A549 (cell line): Measurements from ENCODE around the gene CCT5. TPM values are rescaled to one million over a fixed set of nuclear protein-coding genes. Genes with fewer than 3 reads are reported as not detected.

Source experiments
- ATAC-seq, 2 experiments: fragments of 200-7000 bp in 1 of 2; fragments of >200 bp in 1 of 2; cut with Nextera tagmentation in 1 of 2; cut with Tn5 transposase in 1 of 2; 3 replicates each; pipeline versions ENCODE4 v1.8.0 to v1.9.1; 2018 to 2020; ENCODE audit warnings: mild to moderate bottlenecking in 1 of 2, moderate library complexity in 1 of 2
- CTCF ChIA-PET: fragments of 300-600 bp; sonication (Branson Sonifier 250); formaldehyde crosslinking; extraction: SDS; loops from one replicate; lab custom pipeline; 2021; ENCODE audit warnings: antibody characterized with exemption, inconsistent platforms; lab: Yijun Ruan, JAX
- POLR2A ChIA-PET: fragments of 350-600 bp; formaldehyde crosslinking; extraction: SDS; loops from one replicate; lab custom pipeline; 2021; ENCODE audit warnings: antibody characterized with exemption, inconsistent platforms; lab: Yijun Ruan, JAX
- DNase-seq, 2 experiments: peaks; one replicate each; pipeline versions ENCODE4 v3.0.0 to v3.0.0-alpha.2; 2011 to 2016; ENCODE audit warnings: low read depth in 1 of 2, low spot score in 1 of 2
- FAIRE-seq: peaks from 2 replicates; lab custom pipeline; 2011; peaks lifted over from hg19 to GRCh38; lab: Jason Lieb, UNC
- H3K27ac ChIP-seq, 2 experiments: fragments of >200 bp; sonication (Bioruptor Twin); formaldehyde crosslinking; 3 replicates each; pipeline ENCODE4 v1.5.1; 2016 to 2017
- H3K4me1 ChIP-seq: fragments of >200 bp; sonication (Bioruptor Twin); formaldehyde crosslinking; 3 replicates; pipeline ENCODE4 v1.6.1; 2016
- H3K4me2 ChIP-seq: fragments of >200 bp; sonication (Bioruptor Twin); formaldehyde crosslinking; 3 replicates; pipeline ENCODE4 v1.6.1; 2016
- H3K4me3 ChIP-seq: fragments of >200 bp; sonication (Bioruptor Twin); formaldehyde crosslinking; 3 replicates; pipeline ENCODE4 v1.5.1; 2016
- H3K9me3 ChIP-seq: fragments of >200 bp; sonication (Bioruptor Twin); formaldehyde crosslinking; 3 replicates; pipeline ENCODE4 v1.6.1; 2016
- CHD4 ChIP-seq: fragments of 200-600 bp; sonication (generic); IDR thresholded peaks from 2 replicates; pipeline ENCODE4 v1.6.1; 2016; ENCODE audit warnings: antibody characterized with exemption, mild to moderate bottlenecking, borderline replicate concordance
- ESRRA ChIP-seq: fragments of 150-350 bp; IDR thresholded peaks from 2 replicates; pipeline ENCODE4 v1.6.1; 2014; ENCODE audit warnings: mild to moderate bottlenecking, low read length, borderline replicate concordance
- HEYL ChIP-seq: fragments of 250-450 bp; sonication (Bioruptor Pico); IDR thresholded peaks from 2 replicates; pipeline ENCODE4 v1.8.0; 2021; ENCODE audit warnings: mild to moderate bottlenecking, moderate library complexity
- MAZ ChIP-seq: fragments of 150-350 bp; IDR thresholded peaks from 2 replicates; pipeline ENCODE4 v1.6.1; 2014; ENCODE audit warnings: antibody characterized with exemption, low read depth, low read length, borderline replicate concordance
- NPAS2 ChIP-seq: fragments of 250-450 bp; sonication (Bioruptor Pico); IDR thresholded peaks from 2 replicates; pipeline ENCODE4 v1.8.0; 2022; ENCODE audit warnings: mild to moderate bottlenecking, moderate library complexity, borderline replicate concordance
- NR3C1 ChIP-seq: fragments of >200 bp; sonication (Bioruptor Twin); formaldehyde crosslinking; IDR thresholded peaks from 3 replicates; pipeline ENCODE4 v1.6.1; 2017
- RAD21 ChIP-seq, 2 experiments: fragments of >200 bp in 1 of 2; sonication (Bioruptor Twin) in 1 of 2; formaldehyde crosslinking in 1 of 2; IDR thresholded peaks in 1 of 2; conservative IDR thresholded peaks in 1 of 2; 2 replicates in 1 of 2; 3 replicates in 1 of 2; pipeline ENCODE4 v1.6.1; 2012 to 2018; ENCODE audit warnings: inconsistent platforms in 1 of 2
- RARB ChIP-seq: fragments of 250-450 bp; sonication (Bioruptor Pico); IDR thresholded peaks from 2 replicates; pipeline ENCODE4 v1.8.0; 2021; ENCODE audit warnings: mild to moderate bottlenecking, moderate library complexity
- RFX5 ChIP-seq: fragments of 450-650 bp; IDR thresholded peaks from 2 replicates; pipeline ENCODE4 v1.7.1; 2014; ENCODE audit warnings: antibody characterized with exemption, mild to moderate bottlenecking, moderate library complexity
- RNF2 ChIP-seq: fragments of 200-600 bp; sonication (generic); IDR thresholded peaks from 2 replicates; pipeline ENCODE4 v1.6.1; 2016; ENCODE audit warnings: low read depth, mild to moderate bottlenecking, antibody characterized with exemption, moderate library complexity, borderline replicate concordance
- SMC3 ChIP-seq: fragments of >200 bp; sonication (Bioruptor Twin); formaldehyde crosslinking; IDR thresholded peaks from 3 replicates; pipeline ENCODE4 v1.6.1; 2018; ENCODE audit warnings: inconsistent platforms
- SREBF2 ChIP-seq: fragments of 450-650 bp; IDR thresholded peaks from 2 replicates; pipeline ENCODE4 v1.6.1; 2014; ENCODE audit warnings: mild to moderate bottlenecking, moderate library complexity
- ZFP36 ChIP-seq: fragments of 450-650 bp; IDR thresholded peaks from 2 replicates; pipeline ENCODE4 v1.6.1; 2014; ENCODE audit warnings: borderline replicate concordance; ENCODE audit not compliant: partially characterized antibody
- ZNF302 ChIP-seq: fragments of 250-450 bp; sonication (Bioruptor Pico); IDR thresholded peaks from 2 replicates; pipeline ENCODE4 v1.9.0; 2021; ENCODE audit warnings: inconsistent platforms, mild to moderate bottlenecking, moderate library complexity
- ZSCAN20 ChIP-seq: fragments of 250-450 bp; sonication (Bioruptor Pico); IDR thresholded peaks from 2 replicates; pipeline ENCODE4 v1.8.0; 2022; ENCODE audit warnings: mild to moderate bottlenecking, moderate library complexity
- WGBS: methylation state at CpG from one replicate; pipeline ENCODE4 v1.1.6; 2017; ENCODE audit errors: missing lambda C conversion rate; 5-methylcytosine and 5-hydroxymethylcytosine counted together
- polyA plus RNA-seq, 4 experiments: library from polyadenylated mRNA; depleted of rRNA in 3 of 4; stranded (reverse); fragments of >200 nt; fragmentation: RNase III in 1 of 4; extraction: RNeasy Plus Mini Kit Qiagen cat#74134 plus additional on column Dnase treatment in 1 of 4; gene quantifications; 2 replicates in 3 of 4; 3 replicates in 1 of 4; pipeline ENCODE4 v1.2.3, GENCODE V29; 2011 to 2017
- TF ChIP-seq, protein P1 (sequence below): fragments of 200-600 bp; sonication (generic); IDR thresholded peaks from 2 replicates; pipeline ENCODE4 v1.6.1; 2016; ENCODE audit warnings: antibody characterized with exemption, mild to moderate bottlenecking, moderate library complexity
- TF ChIP-seq, protein P2 (sequence below): fragments of 150-350 bp; IDR thresholded peaks from 2 replicates; pipeline ENCODE4 v1.6.1; 2014; ENCODE audit warnings: low read depth, mild to moderate bottlenecking, low read length
- TF ChIP-seq, protein P3 (sequence below): fragments of 250-450 bp; sonication (Bioruptor Pico); IDR thresholded peaks from 2 replicates; pipeline ENCODE4 v1.5.0; 2020; ENCODE audit warnings: low read depth, mild to moderate bottlenecking, moderate library complexity
- TF ChIP-seq, protein P4 (sequence below): IDR thresholded peaks from 2 replicates; pipeline ENCODE4 v1.6.1; 2012; ENCODE audit warnings: low read depth, borderline replicate concordance
- TF ChIP-seq, protein P5 (sequence below): fragments of 250-450 bp; sonication (Bioruptor Pico); IDR thresholded peaks from 2 replicates; pipeline ENCODE4 v1.5.0; 2021; ENCODE audit warnings: mild to moderate bottlenecking, moderate library complexity, borderline replicate concordance

The CCT5 gene
- polyA plus RNA-seq, 2 of the 4 experiments (the other 2 are of a cell fraction) = 730 to 858 TPM

DNA sequence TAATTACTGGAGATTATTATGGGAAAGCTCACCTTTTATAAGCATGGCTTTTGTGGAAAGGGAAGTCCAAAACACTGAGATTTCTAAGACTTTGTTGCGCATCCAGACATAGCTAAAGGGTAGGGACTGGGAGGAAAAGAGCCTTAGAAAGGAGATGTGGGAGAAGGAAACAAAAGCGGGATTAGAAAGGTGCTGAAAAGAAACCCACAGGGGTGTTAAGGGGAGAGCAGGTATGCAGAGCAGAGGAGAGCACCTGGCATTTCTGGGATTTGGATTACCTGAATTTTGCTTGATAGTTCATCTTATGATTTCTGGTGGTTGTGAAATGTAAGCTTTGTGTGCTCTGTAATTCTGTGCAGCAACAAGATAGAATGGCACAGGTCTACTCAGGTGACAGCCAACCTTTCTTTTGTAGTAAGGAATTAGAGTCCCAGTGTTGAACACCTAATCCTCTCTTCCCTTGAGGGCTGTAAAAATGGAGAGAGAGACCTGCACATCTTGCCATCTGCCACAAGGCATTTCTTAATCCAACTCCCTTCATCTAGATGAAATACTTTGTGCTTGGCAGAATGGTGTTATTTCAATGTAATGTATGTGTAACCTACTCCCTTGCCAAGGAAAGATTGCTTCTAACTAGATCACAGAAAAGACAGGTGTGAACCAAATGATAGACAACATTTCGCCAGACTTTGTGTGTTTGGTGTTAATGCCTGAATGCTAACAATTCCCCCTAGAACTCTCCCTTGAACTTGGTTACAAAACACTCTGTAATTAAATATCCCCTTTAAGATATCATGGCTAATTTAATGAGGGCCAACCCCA, 47.8 kb upstream of the CCT5 start:
- Histone ChIP-seq H3K4me3 (no peak overlapping the region), H3K4me1 (no peaks in the 10 kb centered on the region), H3K9me3 (peaks cover 16% of the 10 kb centered on the region; the same call in 2 of the 3 replicates), H3K4me2 (no peak overlapping the region), H3K27ac (no peak overlapping the region)
- ChIA-PET POLR2A (no interaction called here), CTCF (no interaction called here)
- TF ChIP-seq, protein P1, sequence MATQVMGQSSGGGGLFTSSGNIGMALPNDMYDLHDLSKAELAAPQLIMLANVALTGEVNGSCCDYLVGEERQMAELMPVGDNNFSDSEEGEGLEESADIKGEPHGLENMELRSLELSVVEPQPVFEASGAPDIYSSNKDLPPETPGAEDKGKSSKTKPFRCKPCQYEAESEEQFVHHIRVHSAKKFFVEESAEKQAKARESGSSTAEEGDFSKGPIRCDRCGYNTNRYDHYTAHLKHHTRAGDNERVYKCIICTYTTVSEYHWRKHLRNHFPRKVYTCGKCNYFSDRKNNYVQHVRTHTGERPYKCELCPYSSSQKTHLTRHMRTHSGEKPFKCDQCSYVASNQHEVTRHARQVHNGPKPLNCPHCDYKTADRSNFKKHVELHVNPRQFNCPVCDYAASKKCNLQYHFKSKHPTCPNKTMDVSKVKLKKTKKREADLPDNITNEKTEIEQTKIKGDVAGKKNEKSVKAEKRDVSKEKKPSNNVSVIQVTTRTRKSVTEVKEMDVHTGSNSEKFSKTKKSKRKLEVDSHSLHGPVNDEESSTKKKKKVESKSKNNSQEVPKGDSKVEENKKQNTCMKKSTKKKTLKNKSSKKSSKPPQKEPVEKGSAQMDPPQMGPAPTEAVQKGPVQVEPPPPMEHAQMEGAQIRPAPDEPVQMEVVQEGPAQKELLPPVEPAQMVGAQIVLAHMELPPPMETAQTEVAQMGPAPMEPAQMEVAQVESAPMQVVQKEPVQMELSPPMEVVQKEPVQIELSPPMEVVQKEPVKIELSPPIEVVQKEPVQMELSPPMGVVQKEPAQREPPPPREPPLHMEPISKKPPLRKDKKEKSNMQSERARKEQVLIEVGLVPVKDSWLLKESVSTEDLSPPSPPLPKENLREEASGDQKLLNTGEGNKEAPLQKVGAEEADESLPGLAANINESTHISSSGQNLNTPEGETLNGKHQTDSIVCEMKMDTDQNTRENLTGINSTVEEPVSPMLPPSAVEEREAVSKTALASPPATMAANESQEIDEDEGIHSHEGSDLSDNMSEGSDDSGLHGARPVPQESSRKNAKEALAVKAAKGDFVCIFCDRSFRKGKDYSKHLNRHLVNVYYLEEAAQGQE = no peak
- TF ChIP-seq ZSCAN20 (CRISPR knock-in tag) (no peak), HEYL (no peak), NPAS2 (CRISPR knock-in tag) (no peak), RNF2 (no peak), RAD21 (conservative IDR thresholded peaks at IDR 0.05 in 1 of 2, IDR thresholded peaks at IDR 0.05 in 1 of 2) (no peak), SREBF2 (no peak), NR3C1 (no peak), RARB (no peak), ESRRA (no peak), ZNF302 (CRISPR knock-in tag) (no peak), ZFP36 (no peak), SMC3 (no peak), RFX5 (no peak), MAZ (no peak), CHD4 (no peak)
- TF ChIP-seq, protein P2, sequence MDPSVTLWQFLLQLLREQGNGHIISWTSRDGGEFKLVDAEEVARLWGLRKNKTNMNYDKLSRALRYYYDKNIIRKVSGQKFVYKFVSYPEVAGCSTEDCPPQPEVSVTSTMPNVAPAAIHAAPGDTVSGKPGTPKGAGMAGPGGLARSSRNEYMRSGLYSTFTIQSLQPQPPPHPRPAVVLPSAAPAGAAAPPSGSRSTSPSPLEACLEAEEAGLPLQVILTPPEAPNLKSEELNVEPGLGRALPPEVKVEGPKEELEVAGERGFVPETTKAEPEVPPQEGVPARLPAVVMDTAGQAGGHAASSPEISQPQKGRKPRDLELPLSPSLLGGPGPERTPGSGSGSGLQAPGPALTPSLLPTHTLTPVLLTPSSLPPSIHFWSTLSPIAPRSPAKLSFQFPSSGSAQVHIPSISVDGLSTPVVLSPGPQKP = no peak
- TF ChIP-seq, protein P3, sequence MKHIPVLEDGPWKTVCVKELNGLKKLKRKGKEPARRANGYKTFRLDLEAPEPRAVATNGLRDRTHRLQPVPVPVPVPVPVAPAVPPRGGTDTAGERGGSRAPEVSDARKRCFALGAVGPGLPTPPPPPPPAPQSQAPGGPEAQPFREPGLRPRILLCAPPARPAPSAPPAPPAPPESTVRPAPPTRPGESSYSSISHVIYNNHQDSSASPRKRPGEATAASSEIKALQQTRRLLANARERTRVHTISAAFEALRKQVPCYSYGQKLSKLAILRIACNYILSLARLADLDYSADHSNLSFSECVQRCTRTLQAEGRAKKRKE (CRISPR knock-in tag) = no peak
- TF ChIP-seq, protein P4, sequence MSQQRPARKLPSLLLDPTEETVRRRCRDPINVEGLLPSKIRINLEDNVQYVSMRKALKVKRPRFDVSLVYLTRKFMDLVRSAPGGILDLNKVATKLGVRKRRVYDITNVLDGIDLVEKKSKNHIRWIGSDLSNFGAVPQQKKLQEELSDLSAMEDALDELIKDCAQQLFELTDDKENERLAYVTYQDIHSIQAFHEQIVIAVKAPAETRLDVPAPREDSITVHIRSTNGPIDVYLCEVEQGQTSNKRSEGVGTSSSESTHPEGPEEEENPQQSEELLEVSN = no peak
- TF ChIP-seq, protein P5, sequence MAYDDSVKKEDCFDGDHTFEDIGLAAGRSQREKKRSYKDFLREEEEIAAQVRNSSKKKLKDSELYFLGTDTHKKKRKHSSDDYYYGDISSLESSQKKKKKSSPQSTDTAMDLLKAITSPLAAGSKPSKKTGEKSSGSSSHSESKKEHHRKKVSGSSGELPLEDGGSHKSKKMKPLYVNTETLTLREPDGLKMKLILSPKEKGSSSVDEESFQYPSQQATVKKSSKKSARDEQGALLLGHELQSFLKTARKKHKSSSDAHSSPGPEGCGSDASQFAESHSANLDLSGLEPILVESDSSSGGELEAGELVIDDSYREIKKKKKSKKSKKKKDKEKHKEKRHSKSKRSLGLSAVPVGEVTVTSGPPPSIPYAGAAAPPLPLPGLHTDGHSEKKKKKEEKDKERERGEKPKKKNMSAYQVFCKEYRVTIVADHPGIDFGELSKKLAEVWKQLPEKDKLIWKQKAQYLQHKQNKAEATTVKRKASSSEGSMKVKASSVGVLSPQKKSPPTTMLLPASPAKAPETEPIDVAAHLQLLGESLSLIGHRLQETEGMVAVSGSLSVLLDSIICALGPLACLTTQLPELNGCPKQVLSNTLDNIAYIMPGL (CRISPR knock-in tag) = no peak
- DNase-seq (no peak), ATAC-seq (no peak), FAIRE-seq (no peak)
- 91% methylated on average over 3 of the region's 3 CpGs for WGBS
